Hindlimb muscle (tissue), 1 donor: ENCODE measurements around the gene PRELID2. TPM values are rescaled to one million over a fixed set of nuclear protein-coding genes. Genes with fewer than 3 reads are reported as not detected.
"Not testable (repeated sequence)": the region's sequence is repeated elsewhere in the genome, so short reads cannot be mapped to it uniquely, and the experiment has no call there.

ENCODE experiments used
- DNase-seq: peaks from one replicate; pipeline ENCODE4 v3.0.0-alpha.2; 2013
- polyA plus RNA-seq: library from polyadenylated mRNA; unstranded; fragments of 120-200 nt; gene quantifications from one replicate; pipeline ENCODE4 v1.2.1, GENCODE V29; 2013; ENCODE audit not compliant: insufficient read length

The PRELID2 gene
- polyA plus RNA-seq, 1 donor: 3.1 TPM

DNA sequence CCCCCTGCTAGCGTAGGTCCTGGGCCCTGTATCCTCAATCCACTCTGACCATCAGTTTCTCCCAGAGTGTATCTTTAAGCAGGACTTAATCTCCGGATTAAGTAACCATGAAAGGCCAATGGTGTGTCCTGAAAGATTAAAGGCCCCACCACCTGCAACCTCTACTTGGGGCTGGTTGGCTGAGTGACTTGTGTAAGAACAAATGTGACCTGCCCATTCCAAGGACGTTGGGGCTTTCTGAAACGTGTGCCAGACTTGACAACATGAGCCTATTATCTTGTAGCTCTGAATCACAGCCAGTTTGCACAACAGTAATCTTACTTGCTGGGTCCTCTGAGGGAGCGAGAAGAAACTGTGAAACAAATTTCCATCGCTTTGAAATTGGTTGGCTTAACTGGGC lies 3.1 kb upstream of the PRELID2 start:
- DNase-seq: no peak

- DNase-seq: not testable (repeated sequence)
Observed at GRCh38 chr5:145836241-145836640, 1.1 kb upstream of the PRELID2 start.

- no peak for DNase-seq
Observed at GRCh38 chr5:145835848-145836239, 702 bp upstream of the PRELID2 start.

GRCh38 chr5:145834554-145834916 lies 607 bp downstream of the PRELID2 start:
- no peak for DNase-seq

GRCh38 chr5:145833631-145834200 lies 1.4 kb downstream of the PRELID2 start:
- no peak for DNase-seq

DNA sequence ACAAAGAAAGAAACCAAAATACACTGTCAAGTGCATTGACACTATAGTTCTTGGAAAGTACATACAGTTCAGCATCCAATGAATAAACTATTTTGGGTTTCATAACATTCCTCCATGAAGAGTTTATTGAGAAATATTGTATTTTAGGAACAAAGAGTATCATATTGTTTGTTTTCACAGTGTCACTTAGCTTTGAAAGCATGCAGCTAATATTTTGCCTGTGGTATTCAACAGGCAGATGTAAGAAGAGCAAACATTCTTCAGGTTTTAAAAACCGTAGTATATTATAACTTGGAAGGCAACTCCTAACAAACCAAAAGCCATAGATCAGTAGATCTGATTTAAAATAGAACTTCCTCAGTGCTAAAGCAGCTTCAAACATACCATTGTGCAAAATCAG lies 4.5 kb downstream of the PRELID2 start:
- no peak for DNase-seq

- DNase-seq: no peak
Observed at GRCh38 chr5:145829708-145830361, 5.3 kb downstream of the PRELID2 start.

DNA sequence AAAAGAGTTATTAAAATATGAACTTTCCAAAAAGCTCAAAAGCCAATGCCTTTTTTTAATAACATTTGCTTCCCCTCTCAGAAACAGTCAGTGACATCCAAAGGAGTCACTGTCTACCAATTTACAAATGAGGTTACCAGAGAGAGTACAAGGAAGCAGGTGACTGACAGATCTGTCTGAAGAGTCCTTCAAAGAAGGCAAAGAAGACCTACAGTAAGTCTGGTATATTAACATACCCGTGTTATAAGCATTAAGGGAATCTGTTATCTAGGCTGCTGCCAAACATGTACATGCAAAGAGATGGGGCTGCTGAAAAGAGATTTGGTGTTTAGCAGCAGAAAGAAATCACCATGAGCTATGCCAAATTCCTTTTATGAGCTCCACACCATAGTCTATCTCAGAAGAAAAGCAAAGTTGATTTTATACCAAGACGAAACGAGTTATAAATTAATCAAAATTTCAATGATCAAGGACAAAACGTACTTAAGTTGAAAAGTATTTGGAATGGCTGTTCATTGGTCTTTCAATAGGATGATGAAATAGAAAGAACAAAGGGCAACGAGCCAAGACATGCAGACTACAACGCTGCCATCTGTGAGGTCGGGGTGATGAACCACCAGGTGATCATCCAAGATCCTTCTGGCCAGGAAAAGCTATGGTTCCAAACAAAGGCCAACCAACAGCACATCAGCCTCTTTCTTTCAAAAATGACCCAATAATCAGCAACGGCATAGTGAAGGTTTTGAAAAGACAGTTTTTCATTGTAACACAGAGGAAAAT lies 8.1 kb downstream of the PRELID2 start:
- DNase-seq: no peak

DNA sequence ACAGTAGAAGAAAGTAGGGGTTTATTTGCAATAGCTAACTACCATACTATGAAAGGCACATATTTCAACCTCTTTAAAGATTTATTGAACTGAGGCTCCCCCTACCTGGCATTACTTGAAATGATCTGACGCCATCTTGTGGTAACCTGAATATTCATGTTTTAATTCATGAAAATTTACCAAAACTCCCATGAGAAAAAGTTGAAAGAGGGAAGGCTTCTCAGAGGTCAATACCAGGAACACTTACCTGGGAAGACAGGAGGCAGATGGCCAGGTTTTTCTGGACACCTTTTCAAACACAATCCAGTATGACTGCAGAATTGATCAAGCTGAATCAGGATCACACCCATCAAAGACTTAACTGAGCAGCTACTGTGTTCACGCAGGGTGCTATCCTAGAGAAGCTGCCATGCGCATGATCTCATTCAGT lies 9.4 kb downstream of the PRELID2 start:
- peak; percentile 43 for DNase-seq

- DNase-seq: no peak
Observed at GRCh38 chr5:145824040-145824439, 11.1 kb downstream of the PRELID2 start.

DNA sequence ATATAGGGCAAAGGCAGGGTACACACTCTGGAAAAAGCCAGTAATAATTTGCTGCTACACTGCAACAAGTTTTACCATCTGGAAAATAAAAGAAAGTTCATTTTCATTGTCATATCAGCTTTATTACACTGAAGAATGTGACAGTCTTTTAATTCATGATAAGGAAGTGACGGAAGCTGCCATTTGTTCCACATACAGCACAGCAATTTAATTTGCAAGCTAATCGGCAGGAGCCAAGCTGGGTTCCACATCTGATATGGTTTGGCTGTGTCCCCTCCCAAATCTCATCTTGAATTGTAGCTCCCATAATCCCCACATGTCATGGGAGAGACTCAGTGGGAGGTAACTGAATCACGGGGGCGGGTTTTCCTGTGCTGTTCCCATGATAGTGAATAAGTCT lies 16.5 kb downstream of the PRELID2 start:
- no peak for DNase-seq

GRCh38 chr5:145812877-145813276 lies 22.3 kb downstream of the PRELID2 start:
- DNase-seq: no peak

GRCh38 chr5:145811834-145812625 lies 23.1 kb downstream of the PRELID2 start:
- DNase-seq: no peak

GRCh38 chr5:145806923-145807322 lies 28.2 kb downstream of the PRELID2 start:
- DNase-seq: no peak

GRCh38 chr5:145805819-145806218 lies 29.3 kb downstream of the PRELID2 start:
- DNase-seq: no peak

DNA sequence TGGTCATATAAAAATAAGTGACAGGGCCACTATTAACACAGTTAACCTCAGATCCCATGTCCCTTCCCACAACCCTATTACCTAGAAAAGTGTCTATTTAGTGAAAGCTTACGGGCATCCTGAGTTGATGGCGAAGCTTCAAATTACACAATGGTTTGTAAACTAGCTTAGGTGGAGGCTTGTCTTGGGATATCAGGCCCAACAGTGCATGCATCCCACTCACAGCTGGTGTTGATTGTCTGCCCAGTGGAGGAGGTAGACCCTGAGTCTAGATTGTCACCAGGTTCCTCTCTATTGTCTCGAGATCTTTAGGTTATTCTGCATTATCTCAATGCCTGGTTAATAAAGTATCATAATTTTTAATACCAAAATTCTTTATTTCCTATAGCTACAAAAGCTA lies 30.4 kb downstream of the PRELID2 start:
- DNase-seq: no peak

- DNase-seq: no peak
Observed at GRCh38 chr5:145803112-145804004, 31.8 kb downstream of the PRELID2 start.

GRCh38 chr5:145801195-145801594 lies 33.9 kb downstream of the PRELID2 start:
- DNase-seq: no peak

DNA sequence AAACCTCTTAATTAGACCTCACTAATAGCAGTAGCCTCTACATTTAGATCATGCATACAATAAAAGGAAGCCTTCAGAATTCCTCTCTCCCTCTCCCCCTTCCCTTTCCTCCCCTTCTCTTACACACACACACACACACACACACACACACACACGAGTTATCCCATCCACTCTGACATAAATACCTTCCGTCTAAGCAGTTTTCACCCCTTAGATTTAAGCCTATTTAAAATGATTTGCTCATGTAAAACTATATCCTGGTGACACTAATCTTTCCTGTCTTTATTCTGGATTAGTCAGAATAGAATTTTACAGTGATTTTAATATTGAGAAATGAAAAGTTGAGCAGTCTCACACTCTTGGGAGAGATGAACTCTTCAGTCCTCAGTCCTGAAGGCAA lies 35.0 kb downstream of the PRELID2 start:
- no peak for DNase-seq

- DNase-seq: not testable (repeated sequence)
Observed at GRCh38 chr5:145798503-145798902, 36.6 kb downstream of the PRELID2 start.

- no peak for DNase-seq
Observed at GRCh38 chr5:145797336-145797735, 37.8 kb downstream of the PRELID2 start.

- no peak for DNase-seq
Observed at GRCh38 chr5:145796318-145796717, 38.8 kb downstream of the PRELID2 start.
